Measurements from ENCODE around the gene MRGPRX4. TPM values are rescaled to one million over a fixed set of nuclear protein-coding genes. Genes with fewer than 3 reads are reported as not detected.

MRGPRX4 gene
- total RNA-seq, result not detected in 2 replicates

GRCh38 chr11:18172666-18173065, at the start of gene MRGPRX4:
Gene MRGPRX4 (plus strand): TSS chr11:18172837. CDS start chr11:18173257, 420 bp downstream.

DNA sequence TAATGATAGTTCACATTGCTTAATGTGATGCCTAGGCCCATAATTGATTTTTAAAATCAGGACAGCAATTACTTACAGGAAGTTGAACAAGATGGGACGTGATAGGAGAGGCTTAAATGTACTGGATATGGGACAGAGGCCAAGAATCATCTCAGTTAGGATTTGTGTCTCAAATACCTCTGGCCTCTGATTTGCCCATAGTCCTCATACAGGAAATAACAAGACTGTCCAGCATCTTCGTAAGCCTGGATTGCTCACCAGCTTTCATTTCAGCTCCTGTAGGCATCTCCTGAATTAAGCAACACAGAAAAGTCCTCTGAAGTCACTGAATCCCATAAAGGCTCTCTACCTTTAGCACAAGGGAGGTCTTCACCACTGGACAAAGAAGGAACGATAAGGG, 40.3 kb upstream of the MRGPRX4 start, which contains the start of gene MRGPRX3:
TSS of gene MRGPRX3 (plus strand) at position 231 of the 400 bp plus-strand sequence. CDS start 4,632 bp downstream, outside the sequence.

Other genes starting within 250 kb of the MRGPRX4 start
- 27.1 and 28.7 TPM in 2 replicates for gene SERGEF, start 159.8 kb upstream of the MRGPRX4 start, total RNA-seq
- gene TPH1, start 126.6 kb upstream of the MRGPRX4 start, total RNA-seq, result 0.52 and 1.6 TPM in 2 replicates
- 15.1 and 17.0 TPM in 2 replicates for gene SAAL1, start 66.8 kb upstream of the MRGPRX4 start, total RNA-seq
- 0.22 TPM in 1 of 2 replicates, not detected in the other for gene MRGPRX3, start 40.3 kb upstream of the MRGPRX4 start, total RNA-seq
- not detected in 2 replicates for gene SAA4, start 64.0 kb downstream of the MRGPRX4 start, total RNA-seq
- 0.13 TPM in 1 of 2 replicates, not detected in the other for gene SAA2, start 75.8 kb downstream of the MRGPRX4 start, total RNA-seq
- 0.32 and 0.39 TPM in 2 replicates for gene SAA1, start 93.4 kb downstream of the MRGPRX4 start, total RNA-seq
- 34.8 and 49.5 TPM in 2 replicates for gene HPS5, start 149.3 kb downstream of the MRGPRX4 start, total RNA-seq
- 102 and 110 TPM in 2 replicates for gene GTF2H1, start 149.7 kb downstream of the MRGPRX4 start, total RNA-seq
- gene LDHA, start 221.7 kb downstream of the MRGPRX4 start, total RNA-seq, result 1,508 and 1,519 TPM in 2 replicates
- not detected in 2 replicates for gene LDHC, start 239.5 kb downstream of the MRGPRX4 start, total RNA-seq